ENCODE measurements around the gene GPX3.

The GPX3 gene

GRCh38 chr5:151018846-151019245 is 1.5 kb upstream of the GPX3 start:
- no peaks in the 10 kb centered on the region for H3K4me1 ChIP-seq (ENCODE audit: low read length)
- TF ChIP-seq EZH2 (optimal IDR thresholded peaks at IDR 0.05; ENCODE audit: low read depth, low read length), result no peak
- TF ChIP-seq CTCF (IDR thresholded peaks at IDR 0.05; ENCODE audit: low read length), result no peak
- no peak for TF ChIP-seq EZH2phosphoT487 (IDR thresholded peaks at IDR 0.05; ENCODE audit: low read length)

GRCh38 chr5:151019331-151019730 is 1.1 kb upstream of the GPX3 start:
- Histone ChIP-seq H3K4me1 (ENCODE audit: low read length) (no peaks in the 10 kb centered on the region), H3K9me2 (replicated peaks; ENCODE audit: insufficient read depth, low read length) (no peaks in the 10 kb centered on the region), H3K27me3 (replicated peaks; ENCODE audit: insufficient read depth, low read length) (no peaks in the 10 kb centered on the region), H3K27ac (ENCODE audit: low read length) (no peak overlapping the region), H3K9me3 (replicated peaks; ENCODE audit: insufficient read depth, low read length) (no peaks in the 10 kb centered on the region), H3K4me2 (ENCODE audit: low read depth, low read length) (no peak overlapping the region), H2AFZ (ENCODE audit: low read length) (no peak overlapping the region), H4K20me1 (ENCODE audit: insufficient read depth, low read length) (no peaks in the 10 kb centered on the region), H3K79me2 (ENCODE audit: low read length) (no peaks in the 10 kb centered on the region), H3K4me3 (ENCODE audit: low read length) (no peak overlapping the region), H3K9ac (ENCODE audit: low read length) (no peak overlapping the region), H3F3A (ENCODE audit: insufficient read depth, low read length) (no peaks in the 10 kb centered on the region; the same call in 1 of the 2 replicates), H3K36me3 (replicated peaks; ENCODE audit: insufficient read depth, low read length) (no peaks in the 10 kb centered on the region)
- DNase-seq, result no peak
- no peak for TF ChIP-seq EZH2phosphoT487 (IDR thresholded peaks at IDR 0.05; ENCODE audit: low read length)
- no peak for TF ChIP-seq CTCF (IDR thresholded peaks at IDR 0.05; ENCODE audit: low read length)
- TF ChIP-seq EZH2 (optimal IDR thresholded peaks at IDR 0.05; ENCODE audit: low read depth, low read length), result no peak

More at GRCh38 chr5:151018846-151019245, 1.5 kb upstream of the GPX3 start:
- no peaks in the 10 kb centered on the region for H4K20me1 ChIP-seq (ENCODE audit: insufficient read depth, low read length)
- no peaks in the 10 kb centered on the region for H3K27me3 ChIP-seq (replicated peaks; ENCODE audit: insufficient read depth, low read length)
- no peaks in the 10 kb centered on the region for H3K9me2 ChIP-seq (replicated peaks; ENCODE audit: insufficient read depth, low read length)
- H3K4me3 ChIP-seq (ENCODE audit: low read length), result no peak overlapping the region
- no peaks in the 10 kb centered on the region for H3K79me2 ChIP-seq (ENCODE audit: low read length)
- no peaks in the 10 kb centered on the region; the same call in 1 of the 2 replicates for H3F3A ChIP-seq (ENCODE audit: insufficient read depth, low read length)
- H3K4me2 ChIP-seq (ENCODE audit: low read depth, low read length), result no peak overlapping the region
- H3K9me3 ChIP-seq (replicated peaks; ENCODE audit: insufficient read depth, low read length), result no peaks in the 10 kb centered on the region
- no peak overlapping the region for H3K27ac ChIP-seq (ENCODE audit: low read length)
- no peak overlapping the region for H3K9ac ChIP-seq (ENCODE audit: low read length)
- DNase-seq, result no peak
- H2AFZ ChIP-seq (ENCODE audit: low read length), result no peak overlapping the region
- H3K36me3 ChIP-seq (replicated peaks; ENCODE audit: insufficient read depth, low read length), result no peaks in the 10 kb centered on the region

- Histone ChIP-seq H4K20me1 (ENCODE audit: insufficient read depth, low read length) (no peaks in the 10 kb centered on the region), H3K27ac (ENCODE audit: low read length) (no peak overlapping the region), H3K27me3 (replicated peaks; ENCODE audit: insufficient read depth, low read length) (no peaks in the 10 kb centered on the region), H3K4me3 (ENCODE audit: low read length) (no peak overlapping the region), H3K79me2 (ENCODE audit: low read length) (no peaks in the 10 kb centered on the region), H3K4me1 (ENCODE audit: low read length) (no peaks in the 10 kb centered on the region), H3K4me2 (ENCODE audit: low read depth, low read length) (no peak overlapping the region), H3K9me2 (replicated peaks; ENCODE audit: insufficient read depth, low read length) (no peaks in the 10 kb centered on the region), H3K36me3 (replicated peaks; ENCODE audit: insufficient read depth, low read length) (no peaks in the 10 kb centered on the region), H2AFZ (ENCODE audit: low read length) (no peak overlapping the region), H3F3A (ENCODE audit: insufficient read depth, low read length) (no peaks in the 10 kb centered on the region; the same call in 1 of the 2 replicates), H3K9ac (ENCODE audit: low read length) (no peak overlapping the region), H3K9me3 (replicated peaks; ENCODE audit: insufficient read depth, low read length) (no peaks in the 10 kb centered on the region)
- no peak for TF ChIP-seq EZH2phosphoT487 (IDR thresholded peaks at IDR 0.05; ENCODE audit: low read length)
- no peak for TF ChIP-seq EZH2 (optimal IDR thresholded peaks at IDR 0.05; ENCODE audit: low read depth, low read length)
- no peak for TF ChIP-seq CTCF (IDR thresholded peaks at IDR 0.05; ENCODE audit: low read length)
- no peak for DNase-seq
Observed at GRCh38 chr5:151021746-151022145, 1.4 kb downstream of the GPX3 start.
